Measurements from ENCODE around the gene KCTD15.

KCTD15 gene

DNA sequence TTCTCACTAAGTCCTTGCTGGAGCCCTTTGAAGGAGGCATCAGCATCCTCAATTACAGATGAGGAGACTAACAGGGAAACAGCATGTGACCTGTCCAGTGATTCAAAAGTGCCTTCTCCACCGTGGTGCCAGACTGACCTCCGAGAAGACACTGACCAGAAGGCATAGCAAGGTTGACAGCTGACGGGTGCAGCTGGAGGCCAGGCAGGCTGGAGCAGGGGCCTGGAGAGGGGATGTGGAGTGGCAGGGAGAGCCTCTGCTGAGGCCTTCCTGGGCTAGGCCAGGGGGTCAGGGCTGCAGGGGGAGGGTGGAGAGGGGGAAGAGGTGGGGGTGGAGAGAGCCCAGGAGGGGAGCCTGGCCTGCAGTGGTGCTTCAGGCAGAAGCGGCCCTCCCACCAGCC, 66.3 kb downstream of the KCTD15 start:
- DNase-seq: no peak

DNA sequence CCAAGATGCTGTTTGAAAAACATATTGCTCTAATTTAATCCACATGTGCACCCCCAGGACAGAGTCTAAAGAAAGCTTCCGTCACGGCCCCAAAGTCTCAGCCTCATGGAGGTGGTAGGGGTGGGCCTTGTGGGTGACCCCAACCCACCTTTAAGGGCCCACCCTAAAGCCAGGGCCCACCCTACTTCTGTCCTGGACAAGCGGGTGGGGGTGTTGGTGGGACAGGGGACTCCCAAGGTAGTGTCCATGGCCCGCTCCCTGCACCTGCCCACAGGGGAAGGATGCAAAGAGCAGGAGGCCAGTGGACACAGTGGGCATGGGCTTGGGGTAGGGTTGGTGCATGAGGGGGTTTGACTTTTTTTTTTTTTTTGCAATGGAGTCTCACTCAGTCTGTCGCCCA, 66.8 kb downstream of the KCTD15 start:
- DNase-seq: no peak

DNA sequence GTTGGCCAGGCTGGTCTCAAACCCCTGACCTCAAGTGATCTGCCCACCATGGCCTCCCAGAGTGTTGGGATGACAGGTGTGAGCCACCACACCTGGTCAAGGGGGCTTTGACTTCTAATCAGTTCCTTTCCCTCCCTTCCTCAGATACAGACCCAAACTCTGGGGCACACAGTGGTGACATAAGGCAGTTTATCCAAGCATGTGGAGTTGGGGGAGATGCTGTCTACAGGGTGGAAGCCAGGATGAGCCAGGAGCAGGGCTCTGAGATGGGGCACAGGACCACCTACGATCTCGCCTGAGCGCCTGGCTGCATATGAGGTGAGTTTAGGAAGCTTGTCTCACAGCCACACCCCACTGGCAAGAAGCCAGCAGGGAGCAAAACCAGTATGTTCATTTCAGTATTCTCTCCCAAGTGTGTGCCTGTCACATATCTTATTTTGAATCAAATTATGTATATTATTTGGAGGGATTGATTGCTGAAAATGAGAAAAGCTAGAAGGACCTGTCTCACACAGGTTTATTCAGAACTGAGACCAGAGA, 67.7 kb downstream of the KCTD15 start:
- no peak for DNase-seq

DNA sequence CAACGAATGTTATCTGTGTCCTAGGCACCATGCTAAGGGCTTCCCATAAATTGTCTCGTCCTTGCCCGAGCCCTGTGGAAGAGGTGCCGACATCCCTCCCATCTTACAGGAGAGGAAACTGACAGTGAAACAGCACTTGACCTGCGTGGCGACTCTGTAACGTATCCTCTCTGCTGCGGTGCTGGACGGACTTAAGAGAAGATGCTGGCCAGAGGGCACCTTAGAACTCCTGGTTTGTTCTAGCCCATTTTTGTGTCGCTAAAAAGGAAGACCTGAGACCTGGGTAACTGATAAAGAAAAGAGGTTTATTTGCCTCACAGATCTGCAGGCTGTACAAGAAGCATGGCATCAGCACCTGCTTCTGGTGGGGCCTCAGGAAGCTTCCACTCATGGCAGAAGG, 68.6 kb downstream of the KCTD15 start:
- no peak for DNase-seq
